Osteocyte (in vitro differentiated cells): ENCODE results near the gene PRR4. TPM values are rescaled to one million over a fixed set of nuclear protein-coding genes. Genes with fewer than 3 reads are reported as not detected.
A peak's percentile ranks its signal among the peaks of the same experiment; 100 is the strongest.

Experiments
- DNase-seq: peaks from one replicate; pipeline ENCODE4 v3.0.0; 2021; ENCODE audit warnings: mixed read lengths; ENCODE audit not compliant: unreplicated experiment; ENCODE audit errors: extremely low spot score
- H3K27ac Mint-ChIP-seq: one replicate; pipeline ENCODE4 v1.8.0; 2021; ENCODE audit warnings: mild to moderate bottlenecking, mixed read lengths; ENCODE audit not compliant: unreplicated experiment
- H3K27me3 Mint-ChIP-seq: one replicate; pipeline ENCODE4 v1.8.0; 2021; ENCODE audit warnings: mixed read lengths; ENCODE audit not compliant: unreplicated experiment
- H3K36me3 Mint-ChIP-seq: one replicate; pipeline ENCODE4 v1.8.0; 2021; ENCODE audit warnings: mixed read lengths; ENCODE audit not compliant: unreplicated experiment
- H3K4me1 Mint-ChIP-seq: one replicate; pipeline ENCODE4 v1.8.0; 2021; ENCODE audit warnings: mixed read lengths; ENCODE audit not compliant: unreplicated experiment
- H3K4me3 Mint-ChIP-seq: one replicate; pipeline ENCODE4 v1.8.0; 2021; ENCODE audit warnings: mild to moderate bottlenecking, moderate library complexity, mixed read lengths; ENCODE audit not compliant: unreplicated experiment
- H3K9me3 Mint-ChIP-seq: one replicate; pipeline ENCODE4 v1.8.0; 2021; ENCODE audit warnings: mixed read lengths; ENCODE audit not compliant: unreplicated experiment
- total RNA-seq: library from RNA; stranded (reverse); gene quantifications from 2 replicates; pipeline ENCODE4 v1.2.1, GENCODE V29; 2021
- TF ChIP-seq, protein P1 (sequence below): fragments of 200-600 bp; sonication (generic); IDR thresholded peaks from 2 replicates; pipeline ENCODE4 v1.5.0; 2021; ENCODE audit warnings: antibody characterized with exemption, mild to moderate bottlenecking, moderate library complexity

PRR4 gene
- total RNA-seq, 1 donor from 2014 or later = 4.4 TPM

DNA sequence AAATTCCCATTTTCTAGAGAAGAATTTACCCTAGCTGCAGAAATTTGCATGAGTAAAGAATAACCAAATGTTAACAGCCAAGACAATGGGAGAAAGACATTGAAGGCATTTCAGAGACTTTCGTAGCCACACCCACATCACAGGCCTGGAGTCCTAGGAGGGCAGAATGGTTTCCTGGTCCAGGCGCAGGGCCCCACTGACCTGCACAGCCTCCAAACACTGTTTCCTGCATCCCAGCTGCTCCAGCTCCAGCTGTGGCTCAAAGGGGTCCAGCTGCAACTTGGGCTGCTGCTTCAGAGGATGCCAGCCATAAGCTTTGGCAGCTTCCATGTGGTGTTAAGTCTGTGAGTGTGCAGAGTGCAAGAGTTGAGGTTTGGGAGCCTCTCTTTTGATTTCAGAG is 6.5 kb upstream of the PRR4 start:
- peaks cover 35% of the 10 kb centered on the region for H3K36me3 Mint-ChIP-seq
- DNase-seq = no peak
- no peak overlapping the region for H3K4me3 Mint-ChIP-seq
- no peaks in the 10 kb centered on the region for H3K27me3 Mint-ChIP-seq
- TF ChIP-seq, protein P1, sequence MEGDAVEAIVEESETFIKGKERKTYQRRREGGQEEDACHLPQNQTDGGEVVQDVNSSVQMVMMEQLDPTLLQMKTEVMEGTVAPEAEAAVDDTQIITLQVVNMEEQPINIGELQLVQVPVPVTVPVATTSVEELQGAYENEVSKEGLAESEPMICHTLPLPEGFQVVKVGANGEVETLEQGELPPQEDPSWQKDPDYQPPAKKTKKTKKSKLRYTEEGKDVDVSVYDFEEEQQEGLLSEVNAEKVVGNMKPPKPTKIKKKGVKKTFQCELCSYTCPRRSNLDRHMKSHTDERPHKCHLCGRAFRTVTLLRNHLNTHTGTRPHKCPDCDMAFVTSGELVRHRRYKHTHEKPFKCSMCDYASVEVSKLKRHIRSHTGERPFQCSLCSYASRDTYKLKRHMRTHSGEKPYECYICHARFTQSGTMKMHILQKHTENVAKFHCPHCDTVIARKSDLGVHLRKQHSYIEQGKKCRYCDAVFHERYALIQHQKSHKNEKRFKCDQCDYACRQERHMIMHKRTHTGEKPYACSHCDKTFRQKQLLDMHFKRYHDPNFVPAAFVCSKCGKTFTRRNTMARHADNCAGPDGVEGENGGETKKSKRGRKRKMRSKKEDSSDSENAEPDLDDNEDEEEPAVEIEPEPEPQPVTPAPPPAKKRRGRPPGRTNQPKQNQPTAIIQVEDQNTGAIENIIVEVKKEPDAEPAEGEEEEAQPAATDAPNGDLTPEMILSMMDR = no peak
- no peak overlapping the region for H3K27ac Mint-ChIP-seq
- H3K9me3 Mint-ChIP-seq = peaks cover 27% of the 10 kb centered on the region
- no peaks in the 10 kb centered on the region for H3K4me1 Mint-ChIP-seq

DNA sequence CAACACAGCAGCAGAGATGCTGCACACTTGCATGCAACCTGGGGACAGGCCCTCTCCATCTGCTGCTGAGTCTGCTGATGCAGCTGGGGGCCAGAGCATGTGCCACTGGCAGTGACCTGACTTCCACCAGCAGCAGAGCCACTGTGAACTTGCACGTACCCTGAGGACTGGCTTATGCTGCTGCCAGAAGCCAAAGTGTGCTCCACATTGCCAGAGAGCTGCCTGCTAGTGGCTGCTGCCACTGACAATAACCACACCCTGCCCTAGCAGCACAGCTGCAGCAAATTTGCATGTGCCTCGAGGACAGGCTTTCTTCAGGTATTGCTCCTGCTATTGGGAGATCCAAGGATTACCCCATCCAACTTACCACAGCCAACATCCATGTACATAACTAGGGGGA is 4.5 kb upstream of the PRR4 start:
- Mint-ChIP-seq H3K27me3 (no peaks in the 10 kb centered on the region), H3K4me3 (no peak overlapping the region), H3K4me1 (no peaks in the 10 kb centered on the region), H3K9me3 (peaks cover 27% of the 10 kb centered on the region), H3K36me3 (peaks cover 39% of the 10 kb centered on the region), H3K27ac (no peak overlapping the region)
- TF ChIP-seq, protein P1 = no peak
- peak; percentile 82 for DNase-seq

DNA sequence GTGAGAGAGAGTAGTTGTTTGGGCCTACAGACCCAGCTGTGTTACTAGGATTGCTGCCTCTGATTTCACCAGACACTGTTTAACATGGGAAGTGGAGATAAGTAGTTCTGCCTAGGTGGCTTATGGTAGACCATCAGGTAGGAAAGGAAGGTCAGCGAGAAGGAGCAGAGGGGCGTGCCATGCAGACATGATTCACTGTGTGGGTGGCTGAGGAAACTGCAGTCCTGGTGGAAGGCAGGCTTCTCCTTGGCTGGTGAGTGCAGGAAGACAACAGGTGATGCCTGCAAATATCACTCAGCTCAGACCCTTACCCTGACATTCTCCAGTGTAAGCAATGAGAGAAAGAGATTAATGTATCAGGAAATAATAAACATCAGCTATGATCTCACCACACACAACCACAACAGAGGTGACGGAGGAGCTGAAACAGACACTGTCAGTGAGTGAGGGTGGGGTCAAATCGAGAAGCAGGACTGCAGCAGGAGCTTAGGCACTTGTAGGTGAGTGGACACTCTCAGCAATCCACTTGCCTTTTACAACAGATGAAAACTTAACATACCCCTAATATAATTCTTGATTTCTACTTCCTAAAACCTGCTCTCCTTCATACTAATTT is 2.1 kb upstream of the PRR4 start:
- Mint-ChIP-seq H3K27ac (no peak overlapping the region), H3K4me3 (no peak overlapping the region), H3K9me3 (peaks cover 6% of the 10 kb centered on the region), H3K27me3 (no peaks in the 10 kb centered on the region), H3K4me1 (no peaks in the 10 kb centered on the region), H3K36me3 (peaks cover 26% of the 10 kb centered on the region)
- DNase-seq = no peak
- TF ChIP-seq, protein P1 = no peak

DNA sequence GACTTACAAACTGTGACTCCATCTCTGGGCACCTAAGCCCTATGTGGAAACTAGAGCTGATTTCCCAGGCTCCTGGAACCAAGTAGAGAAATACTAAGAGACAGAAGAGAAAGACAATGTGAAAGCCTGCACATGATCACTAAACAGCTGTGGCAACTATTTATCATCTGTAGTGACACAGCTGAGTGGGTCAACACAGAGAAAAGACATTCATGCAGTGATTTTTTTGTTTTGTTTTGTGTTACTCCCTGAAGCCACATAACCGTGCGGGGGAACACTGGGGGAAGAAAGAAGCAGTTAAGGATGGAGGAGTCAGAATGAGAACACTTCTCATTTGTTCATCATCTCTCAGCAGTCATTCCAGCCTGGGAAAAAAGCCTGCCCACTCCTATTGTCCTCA is 1.5 kb downstream of the PRR4 start:
- Mint-ChIP-seq H3K9me3 (no peaks in the 10 kb centered on the region), H3K4me3 (no peak overlapping the region), H3K27ac (no peak overlapping the region), H3K4me1 (no peaks in the 10 kb centered on the region), H3K36me3 (peaks cover 20% of the 10 kb centered on the region), H3K27me3 (no peaks in the 10 kb centered on the region)
- TF ChIP-seq, protein P1 = no peak
- DNase-seq = no peak

DNA sequence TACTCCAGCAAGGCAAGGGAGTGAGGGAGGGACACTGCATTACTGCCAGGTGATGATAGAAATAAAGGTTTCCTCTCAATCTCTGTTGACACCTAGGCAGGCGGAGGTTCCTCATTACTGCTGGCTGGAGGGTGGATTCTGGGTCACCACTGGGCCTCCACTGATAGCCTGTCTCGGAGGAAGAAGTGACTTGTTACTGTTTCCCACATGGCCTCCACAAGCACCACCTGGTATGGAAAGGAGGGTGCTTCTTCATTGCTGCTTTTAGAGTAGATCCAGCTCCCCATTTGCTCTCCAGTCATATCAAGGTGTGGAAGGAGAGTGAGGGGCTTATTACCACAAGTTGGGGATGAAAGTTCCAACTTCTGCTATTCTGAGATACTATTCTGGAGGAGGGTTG is 6.4 kb downstream of the PRR4 start:
- TF ChIP-seq, protein P1 = no peak

More for the DNA sequence above, 6.4 kb downstream of the PRR4 start:
- H3K9me3 Mint-ChIP-seq = no peaks in the 10 kb centered on the region
- H3K27me3 Mint-ChIP-seq = no peaks in the 10 kb centered on the region
- no peak for DNase-seq
- H3K36me3 Mint-ChIP-seq = peaks cover 18% of the 10 kb centered on the region
- H3K4me1 Mint-ChIP-seq = no peaks in the 10 kb centered on the region
- H3K27ac Mint-ChIP-seq = no peak overlapping the region
- no peak overlapping the region for H3K4me3 Mint-ChIP-seq
